HG03139 (cell line): Measurements from ENCODE around the gene BCAS3.

Experiments
- ATAC-seq: cut with Tn5 transposase; IDR thresholded peaks from one replicate; pipeline ENCODE4 v1.9.1; 2021; ENCODE audit not compliant: unreplicated experiment

The BCAS3 gene

DNA sequence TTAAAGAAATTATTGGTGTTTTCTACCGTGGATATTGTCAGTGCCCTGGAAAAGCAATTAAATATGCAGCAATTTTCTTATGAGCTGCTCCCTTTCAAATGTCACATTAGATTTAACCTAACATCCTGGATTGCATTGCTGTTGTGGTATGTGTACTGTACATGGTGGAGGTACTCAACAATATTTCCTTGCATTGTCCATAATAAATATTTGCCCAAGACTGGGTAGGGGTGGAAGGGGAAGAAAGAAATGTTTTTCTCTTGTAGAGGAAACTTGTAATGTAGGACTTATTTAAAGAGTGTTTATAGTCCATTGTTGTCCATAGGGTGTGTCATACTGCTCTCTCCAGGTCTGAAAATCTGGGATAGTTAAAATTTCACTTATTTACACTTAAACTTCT lies 375.8 kb downstream of the BCAS3 start:
- ATAC-seq: no peak

DNA sequence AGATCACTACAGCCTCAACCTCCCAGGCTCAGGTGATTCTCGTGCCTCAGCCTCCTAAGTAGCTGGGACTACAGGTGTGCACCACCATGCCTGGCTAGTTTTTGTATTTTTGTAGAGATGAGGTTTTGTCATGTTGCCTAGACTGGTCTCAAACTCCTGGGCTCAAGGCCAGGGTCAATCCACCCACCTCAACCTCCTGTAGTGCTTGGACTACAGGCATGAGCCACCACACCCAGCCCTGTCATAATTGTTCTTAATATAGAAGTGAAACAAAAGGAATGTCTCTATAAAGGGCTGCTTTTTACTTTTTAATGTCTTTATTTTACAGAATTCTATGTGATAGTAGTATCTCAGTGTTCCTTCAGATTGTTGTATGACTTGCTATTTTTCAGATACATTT lies 376.8 kb downstream of the BCAS3 start:
- ATAC-seq: no peak

DNA sequence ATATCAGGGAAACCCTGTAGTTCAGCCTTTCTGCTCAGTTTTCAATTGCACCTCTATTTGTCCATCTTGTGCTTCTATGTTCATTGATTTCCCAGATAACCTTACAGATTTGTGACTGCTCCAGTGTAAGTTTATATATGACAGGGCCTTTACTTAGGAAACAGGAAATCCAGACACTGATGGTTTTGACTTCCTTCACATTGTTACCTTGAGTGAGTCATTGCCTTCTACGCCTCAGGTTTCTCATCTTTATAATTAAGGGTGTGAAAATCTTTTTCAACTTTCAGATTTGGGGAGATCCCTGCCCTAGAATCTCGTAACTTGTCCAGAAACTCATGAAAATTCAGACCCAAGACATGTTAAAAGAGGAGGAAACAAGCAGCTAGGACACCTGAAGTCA lies 379.6 kb downstream of the BCAS3 start:
- no peak for ATAC-seq

DNA sequence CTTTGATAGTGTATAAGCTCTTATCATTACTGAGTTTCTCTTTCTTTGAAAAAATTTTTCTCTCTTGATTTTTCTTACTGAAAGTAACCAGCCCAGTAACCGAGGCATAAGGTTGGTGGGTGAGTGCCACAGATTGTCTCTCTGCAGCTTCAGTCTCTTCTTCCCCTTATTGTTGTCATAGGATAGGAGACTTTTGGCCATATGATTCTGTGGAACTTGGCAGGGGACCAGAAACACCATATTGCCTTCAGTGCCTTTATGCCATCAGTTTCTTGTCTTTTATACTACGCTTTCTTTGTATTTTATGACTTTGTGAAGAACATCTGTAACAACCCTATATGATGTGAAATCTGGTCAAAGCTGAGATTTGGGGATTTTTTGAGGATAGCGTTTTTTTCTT lies 380.4 kb downstream of the BCAS3 start:
- no peak for ATAC-seq

DNA sequence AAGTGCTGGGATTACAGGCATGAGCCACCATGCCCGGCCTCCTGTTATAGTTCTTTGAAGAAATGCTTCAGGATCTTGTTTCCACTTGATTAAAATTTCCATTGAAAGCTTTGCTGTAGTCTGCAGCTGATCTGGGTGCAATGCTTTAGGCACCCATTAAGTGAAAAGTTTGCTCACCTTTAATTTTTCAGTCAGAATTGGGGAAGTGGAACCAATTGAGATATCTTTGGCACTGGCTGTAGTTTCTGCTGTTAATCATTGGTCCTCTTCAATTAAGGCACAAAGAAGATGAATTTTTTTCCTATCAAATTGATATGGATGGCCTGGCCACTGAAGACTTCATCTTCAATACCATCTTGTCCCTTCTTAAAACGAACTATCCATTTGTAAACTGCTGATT lies 385.9 kb downstream of the BCAS3 start:
- no peak for ATAC-seq

DNA sequence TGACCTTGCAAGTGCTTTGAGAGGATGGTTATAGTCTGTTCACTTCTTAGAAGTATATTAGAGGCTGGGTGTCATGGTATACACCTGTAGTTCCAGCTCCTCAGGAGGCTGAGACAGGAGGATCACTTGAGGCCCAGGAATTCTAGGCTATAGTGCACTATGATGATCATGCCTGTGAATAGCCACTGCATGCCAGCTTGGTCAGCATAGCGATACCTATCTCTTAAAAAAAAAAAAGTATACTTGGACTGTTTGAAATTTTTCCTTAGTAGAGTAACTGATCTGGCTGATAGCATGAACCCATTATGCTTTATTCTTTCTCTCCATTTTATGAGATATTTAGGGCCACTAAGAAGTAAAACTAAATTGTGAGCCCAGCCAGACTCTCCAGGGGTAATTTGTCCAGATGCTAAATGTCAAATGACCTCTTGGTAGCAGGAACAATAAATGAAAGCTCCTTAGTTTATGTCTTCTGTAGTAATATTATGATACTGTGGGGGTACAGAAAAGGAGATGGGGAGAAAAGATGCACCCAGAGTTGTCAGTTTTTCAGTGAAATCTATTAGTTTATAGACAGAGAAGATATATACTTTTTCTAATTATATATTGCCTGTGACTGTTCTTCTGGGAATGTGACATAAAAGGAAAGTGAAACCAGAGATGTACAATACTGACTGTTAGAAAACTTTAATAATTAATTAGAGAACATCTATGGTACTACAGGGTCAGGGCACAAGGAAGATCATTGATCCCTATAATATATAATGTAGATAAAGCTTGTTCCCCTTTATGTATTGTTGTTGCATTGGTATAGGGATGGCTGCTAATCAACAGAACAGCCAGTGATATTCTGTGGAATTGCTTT lies 386.7 kb downstream of the BCAS3 start:
- ATAC-seq: no peak

DNA sequence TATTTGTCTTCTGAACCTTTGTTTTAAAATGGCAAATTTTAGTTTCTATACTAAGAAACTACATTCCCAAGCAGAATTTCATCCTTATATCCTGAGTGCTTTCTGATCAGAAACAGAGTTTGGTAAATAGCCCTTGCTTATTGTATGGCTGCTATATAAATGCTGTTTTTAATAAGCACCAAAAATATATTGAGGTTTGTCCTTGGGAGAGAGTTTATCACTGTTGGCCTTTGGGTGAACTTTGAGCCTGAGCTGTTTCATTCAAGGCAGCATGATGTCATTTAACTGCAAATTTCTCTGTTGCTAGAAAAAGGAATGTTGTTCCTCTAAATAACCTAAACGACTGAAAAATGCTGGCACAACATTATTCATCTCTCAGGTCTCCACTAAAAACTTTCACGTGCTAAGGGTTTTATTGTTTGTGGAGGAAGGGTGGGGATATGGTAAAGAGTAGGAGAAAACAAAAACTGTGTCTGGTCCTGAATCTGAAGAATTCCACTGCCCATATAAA lies 387.7 kb downstream of the BCAS3 start:
- no peak for ATAC-seq

DNA sequence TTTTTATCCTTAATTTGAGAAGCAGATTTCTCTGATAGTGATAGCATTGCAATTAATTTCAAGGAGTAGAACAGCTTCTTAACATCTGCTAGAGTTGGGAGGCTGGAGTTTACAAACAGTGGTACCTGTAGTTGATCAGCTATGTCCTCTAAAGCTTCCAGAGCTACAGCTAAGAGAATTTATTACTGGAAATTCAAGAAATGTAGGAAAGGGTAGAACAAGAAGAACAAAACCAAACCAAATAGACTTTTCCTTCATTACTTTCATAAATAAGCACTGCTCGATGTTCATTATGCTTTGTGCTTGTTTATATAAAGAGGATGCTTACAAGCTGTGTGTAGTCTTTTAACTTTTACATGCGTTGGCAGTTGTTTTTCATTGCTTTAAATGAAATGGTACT lies 388.4 kb downstream of the BCAS3 start:
- ATAC-seq: no peak

DNA sequence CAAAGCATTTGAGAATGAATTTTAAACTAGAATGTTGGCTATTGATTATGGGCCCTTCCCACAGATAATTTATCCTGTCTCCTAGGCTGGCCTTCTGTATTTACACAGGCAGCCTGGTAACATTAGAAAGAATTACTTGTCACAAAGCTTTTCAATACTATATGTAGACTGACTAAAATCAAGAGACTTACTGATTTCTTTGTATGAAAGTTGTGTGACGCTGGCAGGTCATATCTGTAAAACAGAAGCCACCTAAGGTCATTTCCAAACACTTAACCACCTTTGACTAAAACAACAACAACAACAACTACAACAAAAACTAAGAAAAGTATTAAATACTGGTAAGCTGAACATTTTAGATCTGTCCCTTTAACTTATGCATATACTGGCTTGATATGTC lies 393.0 kb downstream of the BCAS3 start:
- no peak for ATAC-seq

DNA sequence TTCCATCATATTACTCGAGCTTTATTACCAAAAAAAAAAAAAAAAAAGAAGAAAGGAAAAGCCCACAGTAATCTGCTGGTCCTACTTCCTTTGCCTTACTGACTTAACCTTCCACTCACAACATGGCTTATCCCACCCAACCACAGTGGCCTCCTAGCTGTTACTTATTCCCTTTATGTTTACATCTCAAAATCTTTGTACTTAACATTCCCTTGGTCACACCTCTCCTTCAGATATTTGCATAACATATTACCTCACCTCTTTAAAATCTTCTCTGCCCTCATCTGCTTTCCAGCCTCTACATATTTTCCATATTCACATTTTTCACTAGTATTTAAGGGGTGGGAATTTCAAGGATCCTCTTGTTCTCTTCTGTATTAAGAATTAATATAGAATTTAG lies 395.0 kb downstream of the BCAS3 start:
- ATAC-seq: no peak

DNA sequence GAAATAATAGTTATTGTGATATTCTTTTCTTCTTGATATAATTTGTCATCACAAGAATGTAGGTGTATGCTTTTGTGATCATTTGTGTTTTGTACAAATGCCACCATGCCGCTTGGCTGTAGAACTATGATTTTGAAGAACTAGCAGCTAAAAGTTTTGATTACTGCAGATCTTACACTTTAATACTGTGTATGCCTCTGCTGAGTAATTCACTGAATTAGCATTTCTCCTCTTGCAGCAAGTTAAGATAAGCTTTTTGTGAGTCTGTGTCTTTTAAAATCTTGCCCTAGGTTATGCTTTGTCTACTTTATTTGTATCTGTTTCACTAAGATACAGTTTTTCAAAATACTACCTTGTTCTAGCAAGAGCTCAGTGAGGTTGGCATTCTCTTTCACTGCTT lies 395.5 kb downstream of the BCAS3 start:
- ATAC-seq: no peak

DNA sequence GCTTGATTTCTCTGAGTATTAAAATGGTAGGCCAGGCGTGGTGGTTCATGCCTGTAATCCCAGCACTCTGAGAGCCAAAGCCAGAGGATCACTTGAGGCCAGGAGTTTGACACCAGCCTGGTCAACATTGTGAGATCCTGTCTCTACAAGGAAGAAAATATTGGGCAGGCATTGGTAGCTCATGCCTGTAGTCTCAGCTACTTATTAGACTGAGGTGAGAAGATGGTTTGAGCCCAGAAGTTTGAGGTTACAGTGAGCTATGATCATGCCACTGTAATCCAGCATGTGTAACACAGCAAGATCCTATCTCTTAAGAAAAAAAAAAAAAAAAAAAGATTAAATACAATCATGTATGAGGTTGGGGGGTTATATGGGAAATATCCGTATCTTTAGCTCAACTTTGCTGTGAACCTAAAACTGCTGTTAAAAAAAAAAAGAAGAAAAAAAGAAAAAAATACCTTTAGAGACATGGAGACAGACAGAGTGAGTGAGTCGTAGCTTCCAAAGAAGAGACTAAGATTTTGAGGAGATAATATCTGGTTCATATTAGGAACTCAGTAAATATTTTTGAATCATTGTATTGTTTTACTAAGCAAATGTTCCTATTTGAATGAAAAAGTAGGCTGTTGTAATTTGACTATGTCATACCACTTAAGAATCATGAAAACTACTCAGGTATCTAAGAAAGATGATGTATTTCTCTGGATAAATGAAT lies 396.3 kb downstream of the BCAS3 start:
- no peak for ATAC-seq

DNA sequence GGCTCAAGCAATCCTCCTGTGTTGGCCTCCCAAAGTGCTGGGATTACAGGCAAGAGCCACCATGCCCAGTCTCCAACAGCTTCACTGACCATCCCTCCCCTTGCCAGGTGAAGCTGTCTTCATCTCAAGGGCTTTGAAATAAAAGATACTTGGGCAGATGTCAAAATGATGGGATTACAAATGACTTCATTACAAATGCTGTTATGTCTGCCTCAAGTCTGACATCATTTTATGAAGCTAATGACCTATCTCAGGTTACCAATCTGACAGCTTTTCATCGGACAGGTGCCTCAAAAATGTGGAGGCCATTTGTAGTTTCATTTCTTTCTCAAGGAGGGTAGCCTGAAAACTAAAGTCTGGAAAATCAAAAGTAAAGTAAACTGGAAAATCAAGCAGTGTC lies 398.3 kb downstream of the BCAS3 start:
- no peak for ATAC-seq

DNA sequence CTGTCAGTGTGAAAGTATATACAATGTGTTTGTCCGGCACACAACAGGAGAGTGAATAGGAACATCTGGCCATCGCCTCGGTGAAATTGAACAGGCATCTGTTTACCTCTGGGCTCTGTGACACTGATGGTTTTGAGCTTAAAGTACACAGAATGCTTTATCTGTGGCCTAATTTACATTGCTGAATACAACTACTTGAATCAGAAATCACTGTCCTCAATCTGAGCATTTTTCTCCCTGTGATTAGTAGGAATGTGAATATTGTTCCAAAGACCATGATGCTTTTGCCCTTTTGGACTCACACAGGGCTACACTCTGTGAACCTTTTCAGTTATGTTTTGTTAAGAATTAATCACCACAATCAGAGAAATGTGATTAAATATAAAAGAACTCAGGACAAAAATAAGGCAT lies 399.0 kb downstream of the BCAS3 start:
- no peak for ATAC-seq

DNA sequence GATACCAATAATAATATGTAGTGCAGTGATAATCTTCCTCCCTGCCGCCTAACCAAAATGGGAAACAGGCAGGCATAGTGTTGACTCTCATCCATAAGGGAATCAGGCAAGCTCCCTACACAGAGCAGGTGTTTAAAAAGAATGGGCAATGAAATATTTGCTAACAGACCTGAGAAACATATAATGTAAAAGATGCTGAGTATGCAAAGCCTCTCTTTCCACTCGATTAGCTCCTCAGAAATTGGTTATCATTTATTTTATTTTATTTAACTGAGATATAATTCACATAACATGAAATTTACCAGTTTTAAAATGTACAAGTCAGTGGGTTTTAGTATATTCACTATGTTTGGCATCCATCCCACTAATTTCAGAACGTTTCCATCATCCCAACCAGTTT lies 404.3 kb downstream of the BCAS3 start:
- no peak for ATAC-seq

DNA sequence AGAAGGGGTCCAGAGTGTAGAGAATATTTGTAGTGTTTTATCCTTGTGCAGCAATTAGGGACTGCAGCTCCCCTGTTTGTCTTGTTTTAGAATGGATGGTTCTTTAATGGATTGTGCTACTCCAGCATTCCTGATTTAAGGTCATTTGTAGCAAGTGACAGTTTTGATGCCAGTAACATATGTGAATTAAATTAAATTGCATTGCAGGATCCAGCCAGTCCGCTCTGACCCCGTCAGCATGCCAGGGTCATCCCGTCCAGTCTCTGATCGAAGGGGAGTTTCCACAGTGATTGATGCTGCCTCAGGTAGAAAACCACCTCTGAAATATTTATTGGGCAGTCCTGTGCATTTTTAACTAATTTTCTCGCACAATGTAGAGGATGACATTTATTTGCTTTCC lies 406.6 kb downstream of the BCAS3 start:
- no peak for ATAC-seq

DNA sequence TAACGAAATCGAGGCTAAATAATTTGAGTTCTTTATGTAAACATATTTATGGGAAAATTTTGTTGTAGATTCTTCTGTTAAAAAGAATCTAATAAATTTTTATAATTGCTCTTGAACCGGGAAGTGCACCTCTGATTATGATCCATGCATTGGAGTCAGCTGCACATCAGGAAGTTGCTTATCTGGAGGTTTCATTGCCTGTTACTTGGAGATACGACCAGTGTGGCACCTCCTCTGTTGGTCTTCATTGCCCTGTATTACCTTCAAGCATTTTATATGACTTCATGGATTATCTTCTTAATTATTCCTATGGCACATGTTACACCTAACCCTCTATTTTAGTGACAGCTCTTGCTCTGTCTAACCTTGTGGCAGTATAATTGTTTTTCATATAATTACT lies 409.4 kb downstream of the BCAS3 start:
- no peak for ATAC-seq

DNA sequence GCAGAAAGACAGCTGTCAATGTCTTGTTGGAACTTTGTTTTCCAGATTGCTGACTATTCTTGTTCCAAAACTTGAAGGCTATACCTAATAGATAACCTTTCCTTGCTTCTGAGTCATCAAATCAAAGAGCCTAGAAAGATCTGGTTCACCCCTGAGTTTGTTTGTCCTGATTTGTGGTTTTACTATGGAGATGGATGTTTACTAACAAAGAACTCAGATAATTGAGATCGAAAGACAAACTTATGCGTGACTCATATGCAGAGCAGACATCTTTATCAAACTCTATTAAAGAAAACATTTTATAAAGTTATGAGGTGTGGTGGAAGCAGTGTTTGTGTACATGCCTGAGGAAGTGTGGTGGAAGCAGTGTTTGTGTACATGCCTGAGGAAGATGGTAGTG lies 410.9 kb downstream of the BCAS3 start:
- no peak for ATAC-seq

DNA sequence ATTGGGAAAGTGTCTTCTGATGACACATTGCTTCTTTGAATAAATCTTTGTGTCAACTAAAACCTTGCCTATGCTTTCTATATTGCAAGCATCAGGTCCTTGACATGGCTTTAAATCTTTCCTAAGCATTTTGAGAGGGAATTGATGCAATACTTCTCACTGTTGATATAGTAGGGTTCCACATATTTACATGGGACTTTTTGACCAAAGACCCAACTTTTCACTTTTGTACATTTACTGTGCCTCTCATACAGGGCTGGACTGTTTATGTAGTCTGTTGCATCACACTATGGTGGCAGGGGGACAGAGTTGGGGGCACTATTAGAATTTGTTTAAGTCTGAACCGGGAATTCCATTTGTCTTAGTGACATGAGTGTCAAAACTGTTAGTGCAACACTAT lies 413.4 kb downstream of the BCAS3 start:
- no peak for ATAC-seq

DNA sequence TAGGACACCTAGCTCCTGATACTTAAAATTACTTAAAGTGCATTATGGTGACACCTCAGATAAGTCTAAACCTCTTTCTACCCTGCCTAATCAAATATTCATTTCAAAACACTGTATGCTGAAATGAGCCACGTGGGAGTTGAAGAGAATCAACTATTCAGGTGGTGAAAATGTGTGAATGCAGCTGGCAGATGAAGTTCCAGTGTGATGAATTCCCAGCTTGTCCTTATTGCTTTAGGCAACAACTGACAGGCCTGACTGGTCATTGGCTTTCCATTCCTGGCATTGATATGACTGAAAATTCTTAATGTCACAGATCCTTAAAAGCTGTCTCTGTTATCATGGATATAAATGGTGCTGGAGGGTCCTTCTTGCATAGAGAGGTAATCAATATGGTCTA lies 420.1 kb downstream of the BCAS3 start:
- no peak for ATAC-seq

DNA sequence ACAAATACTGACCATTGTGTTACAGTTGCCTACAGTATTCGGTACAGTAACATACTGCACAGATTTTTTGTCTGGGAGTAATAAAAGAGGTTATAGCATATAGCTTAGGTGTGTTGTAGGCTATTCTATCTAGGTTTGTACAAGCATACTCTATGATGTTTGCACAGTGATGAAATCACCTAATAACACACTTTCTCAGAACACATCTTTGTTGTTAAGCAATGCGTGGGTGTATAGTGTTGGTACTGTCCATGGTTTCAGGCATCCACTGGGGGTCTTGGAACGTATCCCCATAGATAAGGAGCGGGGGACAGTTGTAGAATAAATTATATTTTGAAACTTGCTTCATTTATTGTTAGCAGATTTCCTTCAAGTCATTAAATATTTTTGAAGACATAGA lies 428.7 kb downstream of the BCAS3 start:
- no peak for ATAC-seq

DNA sequence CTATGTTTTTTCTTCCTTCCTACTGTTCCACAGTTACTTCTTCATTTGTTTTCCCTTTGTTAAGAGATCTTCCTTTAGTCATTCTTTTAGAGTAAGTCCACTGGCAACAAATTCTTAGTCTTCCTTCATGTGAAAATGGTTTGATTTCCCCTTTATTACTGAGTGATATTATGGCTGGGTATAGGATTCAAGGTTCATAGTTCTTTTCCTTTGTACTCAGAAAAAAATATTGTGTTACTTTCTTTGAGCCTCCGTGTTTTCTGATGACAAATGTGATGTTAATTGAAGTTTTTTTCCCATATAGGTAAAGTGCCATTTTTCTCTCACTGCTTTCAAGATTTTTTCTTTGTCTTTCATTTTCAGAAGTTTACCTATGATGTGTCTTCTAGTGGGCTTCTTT lies 438.9 kb downstream of the BCAS3 start:
- no peak for ATAC-seq
